K562 (cell line): ENCODE data around the gene SKIC8. TPM values are rescaled to one million over a fixed set of nuclear protein-coding genes. Genes with fewer than 3 reads are reported as not detected.

Experiments used
- GABPA ChIP-seq: fragments of 200-800 bp; sonication (Bioruptor generic); conservative IDR thresholded peaks from 2 replicates; pipeline ENCODE4 v1.6.1; 2016; ENCODE audit warnings: low read depth, missing genetic modification characterization, missing compliant biosample characterization
- GABPB1 ChIP-seq: sonication (generic); formaldehyde crosslinking; IDR thresholded peaks from 2 replicates; pipeline ENCODE4 v1.8.0; 2022; ENCODE audit warnings: mild to moderate bottlenecking, missing genetic modification reagents
- HNRNPLL ChIP-seq: fragments of 200-400 bp; formaldehyde crosslinking; IDR thresholded peaks from 2 replicates; pipeline ENCODE4 v1.6.1; 2017; ENCODE audit warnings: low read length, low read depth, mild to moderate bottlenecking; ENCODE audit not compliant: poor library complexity, severe bottlenecking
- ILF3 ChIP-seq: fragments of 450-650 bp; IDR thresholded peaks from 2 replicates; pipeline ENCODE4 v1.6.1; 2018; ENCODE audit warnings: antibody characterized with exemption, mild to moderate bottlenecking, moderate library complexity, borderline replicate concordance
- PHTF2 ChIP-seq: fragments of 250-450 bp; sonication (Bioruptor Pico); IDR thresholded peaks from 2 replicates; pipeline ENCODE4 v1.5.0; 2021; ENCODE audit warnings: mild to moderate bottlenecking
- PML ChIP-seq: IDR thresholded peaks from 2 replicates; pipeline ENCODE4 v1.6.1; 2012; ENCODE audit warnings: low read length, inconsistent platforms
- PRMT5 ChIP-seq: sonication (generic); formaldehyde crosslinking; IDR thresholded peaks from 2 replicates; pipeline ENCODE4 v1.5.0; 2020; ENCODE audit warnings: missing genetic modification reagents
- RBBP5 ChIP-seq: fragments of 200-600 bp; sonication (generic); IDR thresholded peaks from 2 replicates; pipeline ENCODE4 v1.6.1; 2012; ENCODE audit warnings: borderline replicate concordance, mild to moderate bottlenecking, low read length, control low read depth, inconsistent platforms; ENCODE audit not compliant: insufficient read depth, poor library complexity, severe bottlenecking
- RFX5 ChIP-seq: IDR thresholded peaks from 2 replicates; pipeline ENCODE4 v1.6.1; 2011; ENCODE audit warnings: low read depth, mild to moderate bottlenecking, improper control_type of control experiment, low read length
- SAP30 ChIP-seq: fragments of 200-600 bp; sonication (generic); IDR thresholded peaks from 2 replicates; pipeline ENCODE4 v1.6.1; 2012; ENCODE audit warnings: borderline replicate concordance, low read depth, mild to moderate bottlenecking, moderate library complexity, low read length, control low read depth, inconsistent platforms; ENCODE audit not compliant: insufficient read depth, poor library complexity, severe bottlenecking
- SMARCA4 ChIP-seq: fragments of 450-650 bp; IDR thresholded peaks from 2 replicates; pipeline ENCODE4 v1.6.1; 2016
- SNIP1 ChIP-seq: fragments of 450-650 bp; IDR thresholded peaks from 2 replicates; pipeline ENCODE4 v1.7.1; 2017; ENCODE audit warnings: low read depth, mild to moderate bottlenecking
- ZBTB40 ChIP-seq, 2 experiments: fragments of 450-650 bp in 1 of 2; sonication (generic) in 1 of 2; formaldehyde crosslinking in 1 of 2; IDR thresholded peaks; 2 replicates each; pipeline versions ENCODE4 v1.7.1 to v1.9.0; 2016 to 2022; ENCODE audit warnings: inconsistent platforms in 1 of 2, mild to moderate bottlenecking in 1 of 2, missing genetic modification reagents in 1 of 2
- ZNF175 ChIP-seq: fragments of 200-800 bp; sonication (Bioruptor generic); IDR thresholded peaks from 2 replicates; pipeline ENCODE4 v1.6.1; 2016; ENCODE audit warnings: low read depth, mild to moderate bottlenecking, missing genetic modification characterization, missing compliant biosample characterization
- ZNF639 ChIP-seq, 2 experiments: fragments of 200-800 bp in 1 of 2; sonication (Bioruptor generic) in 1 of 2; sonication (generic) in 1 of 2; formaldehyde crosslinking in 1 of 2; IDR thresholded peaks in 1 of 2; conservative IDR thresholded peaks in 1 of 2; 2 replicates each; pipeline versions ENCODE4 v1.5.0 to v1.6.1; 2016 to 2020; ENCODE audit warnings: missing compliant biosample characterization in 1 of 2, missing genetic modification characterization in 1 of 2, missing genetic modification reagents in 1 of 2
- ZNF785 ChIP-seq: fragments of 250-450 bp; sonication (Bioruptor Pico); IDR thresholded peaks from 2 replicates; pipeline ENCODE4 v1.4.0; 2020; ENCODE audit warnings: mild to moderate bottlenecking
- polyA plus RNA-seq, 8 experiments: library from polyadenylated mRNA; depleted of rRNA in 4 of 8; stranded (reverse) in 5 of 8; unstranded in 3 of 8; fragments of >200 nt; fragmentation: Nextera tagmentation in 2 of 8; fragmentation: Illumina TruSeq in 1 of 8; extraction: Ambion mirVana in 2 of 8; extraction: Trizol in 1 of 8; gene quantifications; 2 replicates each; pipeline versions ENCODE4 v1.2.1 to v1.2.3, GENCODE V29; 2011 to 2014; ENCODE audit warnings: inconsistent platforms in 1 of 8, missing spikeins in 1 of 8
- total RNA-seq, 7 experiments: library from RNA; depleted of rRNA in 6 of 7; stranded (reverse); fragments of >200 nt in 6 of 7; fragmentation: Illumina TruSeq in 2 of 7; extraction: Trizol in 2 of 7; gene quantifications; 2 replicates each; pipeline versions ENCODE4 v1.2.1 to v1.2.3, GENCODE V29; 2011 to 2021; ENCODE audit warnings: low replicate concordance in 1 of 7

SKIC8 gene
- total and polyA plus RNA-seq, 9 of the 15 experiments (the other 6 are each of a cell fraction or from before 2014, with no cell fraction given): 79.5 to 389 (median 146) TPM

GRCh38 chr15:78299101-78299930, at the start of gene SKIC8 (continued):
- no peak for TF ChIP-seq SNIP1
- no peak for TF ChIP-seq PRMT5 (CRISPR knock-in tag)
- TF ChIP-seq GABPB1 (CRISPR knock-in tag): peak; percentile 85
- TF ChIP-seq HNRNPLL: peak; percentile 78
- TF ChIP-seq GABPA (tag): peak; percentile 94
- peak; percentile 91 for TF ChIP-seq RBBP5
- TF ChIP-seq ZNF639 (CRISPR knock-in tag; conservative IDR thresholded peaks at IDR 0.05 in 1 of 2, IDR thresholded peaks at IDR 0.05 in 1 of 2): peak in 1 of 2 experiments; percentile 92; a peak in 2 of 4 replicates
- TF ChIP-seq ZNF785 (CRISPR knock-in tag): no peak
- no peak for TF ChIP-seq ILF3
- TF ChIP-seq PML: peak; percentile 83
- TF ChIP-seq ZNF175 (CRISPR knock-in tag): no peak
- TF ChIP-seq SAP30: peak; percentile 98
- no peak for TF ChIP-seq SMARCA4
- no peak for TF ChIP-seq RFX5
- no peak for TF ChIP-seq PHTF2
- TF ChIP-seq ZBTB40 (IDR thresholded peaks at IDR 0.05): peak; percentile 90
- no peak for TF ChIP-seq ZBTB40 (CRISPR knock-in tag; IDR thresholded peaks at IDR 0.05)
